HG02870 (cell line): ENCODE results near the gene TARBP1.

Source experiments
- ATAC-seq: cut with Tn5 transposase; IDR thresholded peaks from one replicate; pipeline ENCODE4 v1.9.1; 2021; ENCODE audit warnings: mild to moderate bottlenecking, moderate library complexity; ENCODE audit not compliant: unreplicated experiment

TARBP1 gene

GRCh38 chr1:234488054-234489006, 9.4 kb upstream of the TARBP1 start:
- peak; percentile 70 for ATAC-seq

- ATAC-seq, result no peak
Measured at GRCh38 chr1:234486858-234487840, 8.2 kb upstream of the TARBP1 start.

- no peak for ATAC-seq
Measured at GRCh38 chr1:234484991-234485739, 6.2 kb upstream of the TARBP1 start.

- ATAC-seq, result no peak
Measured at GRCh38 chr1:234484218-234484617, 5.2 kb upstream of the TARBP1 start.

DNA sequence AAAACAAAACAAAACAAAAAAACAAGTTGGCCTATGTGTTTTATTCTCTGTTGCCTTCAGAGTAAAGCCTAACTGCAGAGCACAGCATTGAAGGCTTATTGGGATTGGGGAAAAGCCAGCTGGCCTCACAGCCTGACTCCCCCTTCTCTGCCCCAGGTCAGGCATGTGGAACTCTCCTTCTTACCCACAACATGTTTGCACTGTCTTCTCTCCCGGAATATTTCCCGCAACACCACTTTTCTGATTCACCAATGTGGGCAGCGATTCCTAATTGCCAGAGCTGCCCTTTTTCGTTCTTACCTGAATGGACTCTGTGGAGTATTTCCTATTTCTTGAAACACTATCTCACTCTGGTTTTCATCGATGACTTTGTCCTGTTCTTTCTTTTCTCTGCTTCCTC, 2.8 kb upstream of the TARBP1 start:
- no peak for ATAC-seq

GRCh38 chr1:234479866-234480265, 887 bp upstream of the TARBP1 start:
- ATAC-seq, result no peak

DNA sequence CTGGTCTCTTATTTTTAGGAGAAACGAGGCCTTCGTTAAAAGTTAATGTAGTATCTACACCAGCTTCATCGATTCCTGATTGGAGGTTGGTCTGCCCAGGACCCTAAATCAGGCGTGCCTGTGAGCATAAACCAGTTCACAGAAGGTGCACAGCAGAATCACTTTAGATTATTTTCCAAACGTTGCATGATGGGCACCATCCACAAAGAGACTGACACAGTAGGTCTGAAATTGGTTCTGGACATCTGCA, 256 bp upstream of the TARBP1 start:
- ATAC-seq, result no peak

DNA sequence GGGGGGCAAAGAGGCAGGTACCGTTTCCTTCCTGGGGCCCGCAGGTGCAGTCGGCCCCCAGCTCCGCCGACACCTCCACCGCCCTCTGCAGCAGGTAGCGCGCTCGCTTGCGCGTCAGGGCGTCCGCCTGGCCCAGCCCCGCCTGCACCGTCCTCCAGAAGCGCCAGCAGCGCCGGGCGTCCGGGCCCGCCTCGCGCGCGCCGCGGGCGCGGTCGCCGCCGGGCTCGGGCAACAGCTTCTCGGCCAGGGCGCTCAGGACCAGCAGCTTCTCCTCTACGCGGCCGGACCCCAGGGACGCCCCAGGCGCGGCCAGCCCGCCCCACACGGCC, 863 bp downstream of the TARBP1 start:
- ATAC-seq, result peak; percentile 53

DNA sequence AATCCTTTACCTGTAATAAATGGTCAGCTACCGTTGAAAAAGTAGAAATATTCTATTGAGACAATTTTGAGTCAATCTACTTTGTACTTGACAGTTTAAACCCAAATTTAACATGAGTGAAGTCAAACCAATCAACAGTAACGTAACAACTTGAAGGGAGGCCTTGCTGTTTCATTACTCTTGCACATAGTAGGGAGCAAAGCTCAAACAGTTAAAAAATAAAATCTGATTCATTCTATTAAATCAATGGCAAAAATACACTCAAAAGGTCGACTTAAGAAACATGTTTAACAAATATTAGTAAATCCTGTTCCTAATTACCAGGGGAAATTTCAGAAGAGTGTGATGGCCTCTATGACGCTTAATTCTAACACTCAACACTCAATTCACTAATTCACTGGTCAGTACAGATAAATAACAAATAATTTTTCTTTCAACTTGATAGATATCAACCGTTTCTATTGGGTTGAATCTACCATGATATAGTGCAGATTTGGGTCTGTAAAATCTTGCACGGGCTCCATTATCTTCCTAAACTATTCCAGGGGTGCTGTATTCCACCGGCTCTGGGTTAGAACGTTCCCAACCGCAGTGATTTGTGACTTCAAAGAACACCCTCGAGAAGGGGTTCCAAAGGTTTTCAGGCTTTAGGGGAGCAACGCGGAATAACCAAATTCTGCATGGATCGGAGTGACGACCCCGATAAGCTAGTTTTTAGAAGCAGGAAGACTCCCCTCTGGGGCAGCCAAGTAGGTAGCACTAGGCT, 1.4 kb downstream of the TARBP1 start:
- no peak for ATAC-seq

DNA sequence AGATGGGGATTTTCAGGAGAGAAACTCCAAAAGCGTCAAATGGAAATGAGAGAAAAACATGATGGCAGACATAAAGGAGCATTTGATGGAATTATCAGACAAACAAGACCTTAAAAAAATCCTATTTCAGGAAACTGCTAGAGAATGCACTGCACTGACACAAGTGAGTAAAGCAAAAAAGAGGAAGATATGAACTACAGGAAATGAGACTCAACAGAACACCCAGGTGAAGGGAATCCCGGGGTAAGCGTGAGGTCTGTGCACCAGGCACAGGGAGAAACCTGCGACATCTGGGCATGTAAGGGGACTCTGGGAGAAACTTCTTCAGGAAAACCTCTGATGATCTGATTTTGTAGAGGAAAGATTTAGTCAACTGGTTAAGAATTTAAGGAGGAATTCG, 2.8 kb downstream of the TARBP1 start:
- ATAC-seq, result no peak

GRCh38 chr1:234475167-234475793, 3.7 kb downstream of the TARBP1 start:
- no peak for ATAC-seq

GRCh38 chr1:234474375-234474774, 4.6 kb downstream of the TARBP1 start:
- no peak for ATAC-seq

DNA sequence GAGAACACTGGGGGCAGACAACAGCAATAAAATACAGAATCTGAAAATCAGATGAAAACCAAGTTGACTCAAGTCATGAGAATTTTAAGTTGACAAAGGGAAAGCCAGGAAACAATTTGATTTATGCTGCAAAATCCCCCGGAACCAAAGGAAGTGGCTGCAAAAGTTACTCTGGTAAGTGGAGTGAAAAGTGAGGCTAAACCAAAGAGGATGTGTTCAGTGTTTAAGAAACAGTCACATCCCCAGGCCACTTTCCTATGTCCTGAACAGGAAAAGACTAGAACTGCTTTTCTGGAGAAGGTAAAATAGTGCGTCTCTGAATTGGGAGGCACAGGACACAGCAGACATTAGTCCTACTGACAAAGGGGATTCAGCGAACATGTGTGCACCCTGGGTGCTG, 5.9 kb downstream of the TARBP1 start:
- ATAC-seq, result no peak

- ATAC-seq, result no peak
Measured at GRCh38 chr1:234469376-234469775, 9.6 kb downstream of the TARBP1 start.

DNA sequence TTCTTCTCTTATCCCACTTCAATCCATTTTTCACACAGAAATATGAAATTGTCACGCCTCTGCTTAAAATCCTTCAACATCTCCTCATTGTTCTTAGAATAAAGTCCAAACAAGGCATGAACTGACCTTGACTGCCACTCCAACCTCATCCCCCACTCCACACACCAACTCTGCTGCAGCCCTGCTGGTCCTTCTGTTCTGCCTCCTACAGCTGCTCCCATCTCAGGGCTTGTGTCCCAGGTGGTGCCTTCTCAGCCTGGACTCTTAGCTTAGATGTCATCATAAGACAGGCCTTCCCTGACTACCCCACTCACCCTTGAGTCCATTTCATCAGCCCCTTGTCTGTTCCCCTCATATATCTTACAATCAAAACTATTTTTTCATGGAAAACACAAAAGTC, 10.4 kb downstream of the TARBP1 start:
- ATAC-seq, result no peak

DNA sequence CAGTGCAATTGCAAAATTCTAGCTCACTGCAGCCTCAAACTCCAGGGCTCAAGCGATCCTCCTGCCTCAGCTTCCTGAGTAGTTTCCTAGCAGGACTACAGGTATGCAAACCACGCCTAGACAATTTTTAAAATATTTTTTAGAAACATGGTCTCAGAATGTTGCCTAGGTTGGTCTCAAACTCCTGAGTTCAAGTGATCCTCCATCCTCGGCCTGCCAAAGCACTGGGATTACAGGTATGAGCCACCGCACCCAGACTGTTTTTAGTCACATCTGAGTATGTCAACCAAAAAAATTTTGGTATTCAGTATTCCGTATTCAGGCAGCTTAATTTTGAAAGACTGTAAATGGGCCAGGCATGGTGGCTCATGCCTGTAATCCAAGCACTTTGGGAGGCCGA, 11.2 kb downstream of the TARBP1 start:
- no peak for ATAC-seq

- no peak for ATAC-seq
Measured at GRCh38 chr1:234466945-234467344, 12.0 kb downstream of the TARBP1 start.

GRCh38 chr1:234463749-234464148, 15.2 kb downstream of the TARBP1 start:
- ATAC-seq, result no peak

GRCh38 chr1:234460652-234461051, 18.3 kb downstream of the TARBP1 start:
- no peak for ATAC-seq

DNA sequence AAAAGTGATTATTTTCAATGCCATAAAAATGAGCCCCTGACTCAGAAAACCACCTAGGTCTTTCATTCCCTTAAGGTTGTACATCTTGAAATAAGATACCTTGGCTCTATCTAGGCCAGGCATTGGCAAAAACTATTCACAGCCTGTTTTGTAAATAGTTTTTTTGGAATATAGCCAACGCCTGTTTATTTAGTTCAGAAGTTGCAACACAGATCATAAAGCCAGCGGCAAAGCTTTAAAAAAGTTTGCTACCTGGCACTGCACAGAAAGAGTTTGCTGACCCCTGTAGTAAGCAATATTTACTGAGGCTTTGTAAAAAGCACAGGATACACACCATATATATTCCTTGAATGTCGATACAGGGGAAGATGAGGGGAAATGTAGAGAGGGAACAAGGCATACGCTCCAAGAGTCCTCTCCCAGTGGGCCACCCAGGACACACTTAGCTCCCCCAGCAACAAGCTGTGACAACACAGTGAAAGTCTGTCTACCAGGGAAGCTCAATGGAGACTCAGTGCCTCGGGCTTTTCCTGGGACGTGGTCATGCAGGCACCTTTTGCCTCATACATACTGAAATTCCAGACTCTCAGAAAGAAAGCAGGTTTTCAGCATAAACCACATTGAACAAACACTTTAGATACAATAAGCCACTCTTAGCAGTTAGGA, 20.5 kb downstream of the TARBP1 start:
- ATAC-seq, result no peak
